Measurements from ENCODE around the gene FLAD1. TPM values are rescaled to one million over a fixed set of nuclear protein-coding genes. Genes with fewer than 3 reads are reported as not detected.

Gene FLAD1
- total RNA-seq, 1 experiment from 2014 or later = 97.0 TPM

- H3K27me3 Mint-ChIP-seq (ENCODE audit: low read depth) = no peaks in the 10 kb centered on the region
- Histone ChIP-seq H3K4me2 (ENCODE audit: insufficient read depth, insufficient read length, low read length) (peak within 1 kb of the TSS; percentile 76), H3K27ac (ENCODE audit: insufficient read length, low read depth, low read length) (peak within 1 kb of the TSS; percentile 4), H3K9me3 (ENCODE audit: control insufficient read depth, low read depth, low read length) (no peaks in the 10 kb centered on the region), H4K5ac (ENCODE audit: insufficient read length, low read depth, low read length) (no peak within 1 kb of the TSS), H3K79me1 (ENCODE audit: insufficient read depth, low read depth, low read length, poor library complexity, severe bottlenecking) (no peaks in the 10 kb centered on the region), H3T11ph (ENCODE audit: low read length) (no peak within 1 kb of the TSS), H2AFZ (ENCODE audit: low read length) (no peak within 1 kb of the TSS), H4K91ac (ENCODE audit: insufficient read length, low read depth, low read length) (no peak within 1 kb of the TSS), H2BK5ac (ENCODE audit: insufficient read length, low read length) (no peak within 1 kb of the TSS), H3K9ac (ENCODE audit: extremely low read depth, insufficient read length, low read length) (peak within 1 kb of the TSS; percentile 74), H3K56ac (ENCODE audit: insufficient read length, low read depth, low read length) (no peak within 1 kb of the TSS), H2BK12ac (ENCODE audit: insufficient read length, low read depth, low read length) (no peak within 1 kb of the TSS), H3K4me1 (ENCODE audit: insufficient read depth, low read length) (peaks cover 2% of the 10 kb centered on the region; the same call in 1 of the 2 replicates), H4K20me1 (ENCODE audit: control insufficient read depth, insufficient read depth, insufficient read length) (no peaks in the 10 kb centered on the region), H3K23ac (ENCODE audit: insufficient read length, low read depth, low read length) (no peak within 1 kb of the TSS), H3K23me2 (ENCODE audit: insufficient read length, low read depth, low read length, poor library complexity, severe bottlenecking) (peaks cover 3% of the 10 kb centered on the region), H4K8ac (replicated peaks; ENCODE audit: insufficient read length, low read depth, low read length) (no peak within 1 kb of the TSS), H3K79me2 (ENCODE audit: insufficient read depth, low read length) (no peaks in the 10 kb centered on the region; the same call in 1 of the 2 replicates), H2BK20ac (ENCODE audit: low read depth, low read length, poor library complexity, severe bottlenecking) (no peak within 1 kb of the TSS), H2AK5ac (ENCODE audit: insufficient read length, low read length) (no peak within 1 kb of the TSS), H3K18ac (ENCODE audit: insufficient read length, low read depth, low read length) (peak within 1 kb of the TSS; percentile 96), H3K27me3 (ENCODE audit: insufficient read depth, low read length) (no peaks in the 10 kb centered on the region), H2BK120ac (ENCODE audit: low read depth, low read length, poor library complexity, severe bottlenecking) (no peak within 1 kb of the TSS), H3K4ac (ENCODE audit: low read depth, low read length) (no peak within 1 kb of the TSS), H2BK15ac (ENCODE audit: low read depth, low read length) (no peak within 1 kb of the TSS), H3K14ac (ENCODE audit: insufficient read depth, low read length) (peak within 1 kb of the TSS; percentile 98)
- peak; percentile 65 for TF ChIP-seq CTCF (conservative IDR thresholded peaks at IDR 0.05)
- DNase-seq = peak; percentile 82
- peak within 1 kb of the TSS; percentile 88 to 95 (median 93) for H3K27ac Mint-ChIP-seq
- peaks cover 29 to 68% (median 57%) of the 10 kb centered on the region in 3 experiments; a peak in 6 of 7 replicates for H3K36me3 Mint-ChIP-seq (ENCODE audit: insufficient read depth in 1 of 3, low read depth in 3 of 3)
- peak within 1 kb of the TSS; percentile 82 to 99 for H3K4me3 Mint-ChIP-seq
- WGBS (ENCODE audit: extremely low coverage, insufficient read length, low lambda C conversion rate) = no CpG with 5 or more reads among the region's 93 CpGs
- H3K9me3 Mint-ChIP-seq = no peaks in the 10 kb centered on the region
- H3K4me1 Mint-ChIP-seq = peaks cover 41 to 46% of the 10 kb centered on the region in 2 experiments
Observed at GRCh38 chr1:154961207-154962155, 21.7 kb upstream of the FLAD1 start, which contains the start of gene PYGO2. PYGO2 (minus strand) TSS chr1:154961782; CDS start chr1:154961576, 206 bp downstream.

Data from H9 (cell line).